OCI-LY3 (cell line): Measurements from ENCODE around the gene KRTAP9-6.
"Not testable (repeated sequence)": the region's sequence is repeated elsewhere in the genome, so short reads cannot be mapped to it uniquely, and the experiment has no call there.

Experiments
- H2AFZ ChIP-seq: fragments of 200-600, 300-600 bp; shearing (Covaris generic); 2 replicates; pipeline ENCODE4 v1.6.0; 2014; ENCODE audit warnings: antibody characterized with exemption, low read depth, low read length
- H3K27ac ChIP-seq: fragments of 200-600, 300-600 bp; sonication (generic); 2 replicates; pipeline ENCODE4 v1.5.1; 2014; ENCODE audit warnings: mild to moderate bottlenecking, low read length, moderate library complexity, mixed read lengths
- H3K27me3 ChIP-seq: fragments of 200-600, 300-600 bp; sonication (generic); 2 replicates; pipeline ENCODE4 v1.6.1; 2014; ENCODE audit warnings: low read depth, low read length, mixed read lengths
- H3K36me3 ChIP-seq: fragments of 200-600, 300-600 bp; sonication (generic); replicated peaks from 2 replicates; pipeline ENCODE3; 2014; ENCODE audit warnings: low read depth, low read length, mixed read lengths
- H3K4me1 ChIP-seq: fragments of 300-600, 200-600 bp; sonication (generic); 2 replicates; pipeline ENCODE4 v1.6.1; 2014; ENCODE audit warnings: low read length, mixed read lengths
- H3K4me2 ChIP-seq: fragments of 200-600, 300-600 bp; sonication (generic); 2 replicates; pipeline ENCODE4 v1.6.1; 2014; ENCODE audit warnings: low read length, mixed read lengths
- H3K4me3 ChIP-seq: fragments of 300-600, 200-600 bp; sonication (generic); 2 replicates; pipeline ENCODE4 v1.5.1; 2014; ENCODE audit warnings: antibody characterized with exemption, mild to moderate bottlenecking, low read length, moderate library complexity
- H3K79me2 ChIP-seq: fragments of 300-600, 200-600 bp; shearing (Covaris generic); 2 replicates; pipeline ENCODE4 v1.6.1; 2014; ENCODE audit warnings: mild to moderate bottlenecking, low read length, mixed read lengths
- H3K9ac ChIP-seq: fragments of 300-600, 200-600 bp; shearing (Covaris generic); 2 replicates; pipeline ENCODE4 v1.6.0; 2014; ENCODE audit warnings: mild to moderate bottlenecking, low read length, moderate library complexity
- H3K9me3 ChIP-seq: fragments of 200-600, 300-600 bp; shearing (Covaris generic); 2 replicates; pipeline ENCODE4 v1.6.1; 2014; ENCODE audit warnings: low read length, mixed read lengths; ENCODE audit not compliant: insufficient read depth
- H4K20me1 ChIP-seq: fragments of 200-600, 300-600 bp; sonication (generic); 2 replicates; pipeline ENCODE4 v1.6.1; 2016; ENCODE audit warnings: low read length, mixed read lengths; ENCODE audit not compliant: insufficient read depth
- EZH2phosphoT487 ChIP-seq: fragments of 200-600 bp; shearing (Covaris generic); IDR thresholded peaks from 2 replicates; pipeline ENCODE4 v1.6.1; 2018; ENCODE audit warnings: antibody characterized with exemption, mixed run types, low read depth
- TF ChIP-seq, protein P1 (sequence below): fragments of 200-600, 300-600 bp; sonication (generic); IDR thresholded peaks from 2 replicates; pipeline ENCODE4 v1.5.1; 2014; ENCODE audit warnings: antibody characterized with exemption, low read length, low read depth

KRTAP9-6 gene

GRCh38 chr17:41230094-41230493 lies 35.1 kb upstream of the KRTAP9-6 start:
- no peak overlapping the region for H3K4me2 ChIP-seq
- H4K20me1 ChIP-seq = no peaks in the 10 kb centered on the region
- H3K27me3 ChIP-seq = peaks cover 41% of the 10 kb centered on the region
- H3K9ac ChIP-seq = no peak overlapping the region
- TF ChIP-seq, protein P1, sequence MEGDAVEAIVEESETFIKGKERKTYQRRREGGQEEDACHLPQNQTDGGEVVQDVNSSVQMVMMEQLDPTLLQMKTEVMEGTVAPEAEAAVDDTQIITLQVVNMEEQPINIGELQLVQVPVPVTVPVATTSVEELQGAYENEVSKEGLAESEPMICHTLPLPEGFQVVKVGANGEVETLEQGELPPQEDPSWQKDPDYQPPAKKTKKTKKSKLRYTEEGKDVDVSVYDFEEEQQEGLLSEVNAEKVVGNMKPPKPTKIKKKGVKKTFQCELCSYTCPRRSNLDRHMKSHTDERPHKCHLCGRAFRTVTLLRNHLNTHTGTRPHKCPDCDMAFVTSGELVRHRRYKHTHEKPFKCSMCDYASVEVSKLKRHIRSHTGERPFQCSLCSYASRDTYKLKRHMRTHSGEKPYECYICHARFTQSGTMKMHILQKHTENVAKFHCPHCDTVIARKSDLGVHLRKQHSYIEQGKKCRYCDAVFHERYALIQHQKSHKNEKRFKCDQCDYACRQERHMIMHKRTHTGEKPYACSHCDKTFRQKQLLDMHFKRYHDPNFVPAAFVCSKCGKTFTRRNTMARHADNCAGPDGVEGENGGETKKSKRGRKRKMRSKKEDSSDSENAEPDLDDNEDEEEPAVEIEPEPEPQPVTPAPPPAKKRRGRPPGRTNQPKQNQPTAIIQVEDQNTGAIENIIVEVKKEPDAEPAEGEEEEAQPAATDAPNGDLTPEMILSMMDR = no peak
- no peak for TF ChIP-seq EZH2phosphoT487
- H3K36me3 ChIP-seq = no peaks in the 10 kb centered on the region
- no peak overlapping the region for H2AFZ ChIP-seq
- H3K79me2 ChIP-seq = no peaks in the 10 kb centered on the region
- H3K27ac ChIP-seq = no peak overlapping the region
- no peaks in the 10 kb centered on the region for H3K9me3 ChIP-seq
- H3K4me3 ChIP-seq = no peak overlapping the region
- no peaks in the 10 kb centered on the region for H3K4me1 ChIP-seq

GRCh38 chr17:41231731-41232130 lies 33.4 kb upstream of the KRTAP9-6 start:
- Histone ChIP-seq H3K4me2 (no peak overlapping the region), H3K27me3 (peaks cover 37% of the 10 kb centered on the region), H3K4me1 (no peaks in the 10 kb centered on the region), H3K36me3 (no peaks in the 10 kb centered on the region), H2AFZ (no peak overlapping the region), H3K79me2 (no peaks in the 10 kb centered on the region), H3K9ac (no peak overlapping the region), H3K4me3 (no peak overlapping the region), H3K27ac (no peak overlapping the region), H4K20me1 (no peaks in the 10 kb centered on the region), H3K9me3 (no peaks in the 10 kb centered on the region)
- no peak for TF ChIP-seq EZH2phosphoT487
- TF ChIP-seq, protein P1 = no peak

DNA sequence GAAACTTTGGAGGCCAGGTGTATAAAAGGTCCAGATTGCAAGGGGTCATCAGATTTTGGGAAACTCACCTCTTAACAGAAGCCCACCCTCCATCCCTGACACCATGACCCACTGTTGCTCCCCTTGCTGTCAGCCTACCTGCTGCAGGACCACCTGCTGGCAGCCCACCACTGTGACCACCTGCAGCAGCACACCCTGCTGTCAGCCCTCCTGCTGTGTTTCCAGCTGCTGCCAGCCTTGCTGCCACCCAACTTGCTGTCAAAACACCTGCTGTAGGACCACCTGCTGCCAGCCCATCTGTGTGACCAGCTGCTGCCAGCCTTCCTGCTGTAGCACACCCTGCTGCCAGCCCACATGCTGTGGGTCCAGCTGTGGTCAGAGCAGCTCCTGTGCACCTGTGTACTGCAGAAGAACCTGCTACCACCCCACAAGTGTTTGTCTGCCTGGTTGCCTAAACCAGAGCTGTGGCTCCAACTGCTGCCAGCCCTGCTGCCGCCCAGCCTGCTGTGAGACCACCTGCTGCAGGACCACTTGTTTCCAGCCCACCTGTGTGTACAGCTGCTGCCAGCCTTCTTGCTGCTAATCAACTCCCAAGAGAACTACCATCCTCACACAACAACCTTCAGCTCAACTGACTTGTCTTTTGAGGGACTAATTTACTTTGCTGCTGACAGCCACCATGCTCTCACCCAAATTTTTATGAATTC lies 32.6 kb upstream of the KRTAP9-6 start, which contains the start of gene KRTAP9-3:
TSS of gene KRTAP9-3 (plus strand) at position 51 of the 707 bp plus-strand sequence. CDS start at position 104, 53 bp downstream.
- not testable (repeated sequence) for H3K9ac ChIP-seq, H3K9me3 ChIP-seq, H3K27ac ChIP-seq, H3K36me3 ChIP-seq, H3K79me2 ChIP-seq, H3K4me3 ChIP-seq, H3K4me1 ChIP-seq, H4K20me1 ChIP-seq, H2AFZ ChIP-seq, H3K4me2 ChIP-seq
- H3K27me3 ChIP-seq = peaks cover 40% of the 10 kb centered on the region

GRCh38 chr17:41237116-41237515 lies 28.1 kb upstream of the KRTAP9-6 start:
- not testable (repeated sequence) for H3K4me3 ChIP-seq, H3K4me2 ChIP-seq, H3K4me1 ChIP-seq, H3K27ac ChIP-seq, H3K9me3 ChIP-seq, H3K9ac ChIP-seq, H2AFZ ChIP-seq, H4K20me1 ChIP-seq, H3K79me2 ChIP-seq, H3K36me3 ChIP-seq
- peaks cover 21% of the 10 kb centered on the region for H3K27me3 ChIP-seq

DNA sequence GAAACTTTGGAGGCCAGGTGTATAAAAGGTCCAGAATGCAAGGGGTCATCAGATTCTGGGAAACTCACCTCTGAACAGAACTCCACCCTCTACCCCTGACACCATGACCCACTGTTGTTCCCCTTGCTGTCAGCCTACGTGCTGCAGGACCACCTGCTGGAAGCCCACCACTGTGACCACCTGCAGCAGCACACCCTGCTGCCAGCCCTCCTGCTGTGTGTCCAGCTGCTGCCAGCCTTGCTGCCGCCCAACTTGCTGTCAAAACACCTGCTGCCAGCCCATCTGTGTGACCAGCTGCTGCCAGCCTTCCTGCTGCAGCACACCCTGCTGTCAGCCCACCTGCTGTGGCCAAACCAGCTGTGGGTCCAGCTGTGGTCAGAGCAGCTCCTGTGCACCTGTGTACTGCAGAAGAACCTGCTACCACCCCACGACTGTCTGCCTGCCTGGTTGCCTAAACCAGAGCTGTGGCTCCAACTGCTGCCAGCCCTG lies 27.2 kb upstream of the KRTAP9-6 start, which contains the start of gene KRTAP9-8:
TSS of gene KRTAP9-8 (plus strand) at position 51 of the 489 bp plus-strand sequence. CDS start at position 104, 53 bp downstream.
- H3K36me3 ChIP-seq, H2AFZ ChIP-seq, H3K79me2 ChIP-seq, H3K27ac ChIP-seq, H4K20me1 ChIP-seq, H3K9ac ChIP-seq, H3K9me3 ChIP-seq, H3K4me3 ChIP-seq, H3K4me2 ChIP-seq, H3K4me1 ChIP-seq: not testable (repeated sequence)
- peaks cover 18% of the 10 kb centered on the region for H3K27me3 ChIP-seq

DNA sequence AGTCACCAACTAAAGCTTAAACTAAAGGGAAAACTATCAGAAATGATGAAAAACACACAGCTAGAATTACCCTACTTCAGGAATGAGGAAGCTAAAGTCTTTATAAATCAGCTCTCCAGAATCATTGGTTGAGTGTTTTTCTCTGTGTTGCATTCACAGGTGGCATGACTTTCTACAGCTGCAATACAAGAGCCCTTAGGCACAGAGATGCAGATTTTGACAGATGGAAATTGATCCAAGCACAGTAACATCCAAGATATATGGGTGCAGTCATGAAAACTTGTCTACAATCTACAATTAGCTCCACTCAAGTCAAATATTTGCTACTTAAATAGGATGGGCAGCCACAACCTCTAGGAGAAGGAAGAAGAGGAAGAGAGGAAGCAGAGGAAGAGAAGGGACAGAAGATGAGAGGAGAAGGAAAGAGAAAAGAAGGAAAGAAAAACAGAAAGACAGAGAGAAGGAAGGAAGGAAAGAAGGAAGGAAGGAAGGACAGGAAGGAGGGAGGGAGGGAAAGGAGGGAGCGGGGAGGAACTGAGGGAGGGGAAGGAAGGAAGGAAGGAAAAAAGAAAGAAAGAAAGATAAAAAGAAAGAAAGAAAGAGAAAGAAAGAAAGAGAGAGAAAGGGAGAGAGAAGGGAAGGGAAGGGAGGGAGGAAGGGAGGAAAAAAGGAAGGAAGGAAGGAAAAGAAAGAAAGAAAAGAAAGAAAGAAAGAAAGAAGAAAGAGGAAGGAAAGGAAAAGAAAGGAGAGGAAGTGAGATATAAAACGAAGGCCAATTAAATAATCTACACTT lies 18.0 kb upstream of the KRTAP9-6 start:
- not testable (repeated sequence) for H3K4me2 ChIP-seq, H3K27me3 ChIP-seq, H3K9ac ChIP-seq, H2AFZ ChIP-seq, H3K4me3 ChIP-seq, H3K9me3 ChIP-seq, H4K20me1 ChIP-seq, H3K27ac ChIP-seq, H3K79me2 ChIP-seq, H3K4me1 ChIP-seq, H3K36me3 ChIP-seq

DNA sequence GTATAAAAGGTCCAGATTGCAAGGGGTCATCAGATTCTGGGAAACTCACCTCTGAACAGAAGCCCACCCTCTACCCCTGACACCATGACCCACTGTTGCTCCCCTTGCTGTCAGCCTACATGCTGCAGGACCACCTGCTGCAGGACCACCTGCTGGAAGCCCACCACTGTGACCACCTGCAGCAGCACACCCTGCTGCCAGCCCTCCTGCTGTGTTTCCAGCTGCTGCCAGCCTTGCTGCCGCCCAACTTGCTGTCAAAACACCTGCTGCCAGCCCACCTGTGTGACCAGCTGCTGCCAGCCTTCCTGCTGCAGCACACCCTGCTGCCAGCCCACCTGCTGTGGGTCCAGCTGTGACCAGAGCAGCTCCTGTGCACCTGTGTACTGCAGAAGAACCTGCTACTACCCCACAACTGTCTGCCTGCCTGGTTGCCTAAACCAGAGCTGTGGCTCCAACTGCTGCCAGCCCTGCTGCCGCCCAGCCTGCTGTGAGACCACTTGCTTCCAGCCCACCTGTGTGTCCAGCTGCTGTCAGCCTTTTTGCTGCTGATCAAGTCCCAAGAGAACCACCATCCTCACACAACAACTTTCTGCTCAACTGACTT lies 15.4 kb upstream of the KRTAP9-6 start, which contains the start of gene KRTAP9-4:
TSS of gene KRTAP9-4 (plus strand) at position 51 of the 604 bp plus-strand sequence. CDS start at position 85, 34 bp downstream.
- H2AFZ ChIP-seq = not testable (repeated sequence)

More for the DNA sequence above, 15.4 kb upstream of the KRTAP9-6 start, which contains the start of gene KRTAP9-4:
- H3K36me3 ChIP-seq, H3K27ac ChIP-seq, H4K20me1 ChIP-seq, H3K9me3 ChIP-seq, H3K4me1 ChIP-seq, H3K79me2 ChIP-seq, H3K9ac ChIP-seq, H3K4me2 ChIP-seq, H3K4me3 ChIP-seq: not testable (repeated sequence)
- peaks cover 16% of the 10 kb centered on the region; the same call in 1 of the 2 replicates for H3K27me3 ChIP-seq
